GM18499 (cell line): ENCODE results near the gene GALNT16.

Experiments used
- ATAC-seq: cut with Tn5 transposase; IDR thresholded peaks from one replicate; pipeline ENCODE4 v1.9.1; 2021; ENCODE audit warnings: moderate number of reproducible peaks; ENCODE audit not compliant: insufficient read depth, unreplicated experiment

GALNT16 gene

DNA sequence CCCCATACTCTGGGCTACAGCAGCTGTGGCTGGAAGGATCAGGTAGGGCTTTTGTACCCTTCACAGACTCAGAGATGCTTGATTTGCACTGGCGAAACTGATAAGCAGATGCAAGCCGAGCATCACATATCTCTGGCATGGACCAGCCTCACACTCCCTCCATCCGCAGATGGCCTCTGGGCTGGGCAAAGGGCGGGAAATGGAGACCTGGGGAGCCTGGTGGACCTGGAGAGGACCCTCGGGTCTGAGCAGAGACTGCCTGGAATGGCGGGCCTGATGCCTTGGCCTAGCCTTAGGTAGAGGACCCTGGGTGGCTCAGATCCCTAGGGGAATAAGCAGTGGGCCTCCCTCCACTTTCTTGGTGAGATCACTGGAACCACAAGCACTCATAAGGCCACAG, 53.2 kb downstream of the GALNT16 start:
- ATAC-seq, result no peak

DNA sequence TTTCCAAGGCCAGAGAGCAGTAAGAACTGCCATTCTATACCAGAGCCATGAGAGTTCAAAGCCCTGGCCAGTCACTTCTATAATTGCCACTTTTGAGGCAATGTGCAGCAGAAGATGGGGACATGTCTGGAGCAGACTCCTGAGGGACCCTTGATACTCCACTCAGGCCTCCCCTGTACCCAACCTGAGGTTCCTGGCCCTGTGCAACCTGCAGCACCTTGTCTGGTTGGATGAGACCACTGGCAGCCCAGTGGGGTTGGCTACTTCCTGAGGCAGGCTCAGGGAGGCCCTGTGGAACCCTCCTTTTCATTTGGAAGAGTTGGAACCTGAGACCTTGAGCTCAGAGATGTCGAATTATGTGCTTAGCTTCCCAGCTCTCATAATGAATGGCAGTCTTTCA, 54.4 kb downstream of the GALNT16 start:
- ATAC-seq, result no peak

DNA sequence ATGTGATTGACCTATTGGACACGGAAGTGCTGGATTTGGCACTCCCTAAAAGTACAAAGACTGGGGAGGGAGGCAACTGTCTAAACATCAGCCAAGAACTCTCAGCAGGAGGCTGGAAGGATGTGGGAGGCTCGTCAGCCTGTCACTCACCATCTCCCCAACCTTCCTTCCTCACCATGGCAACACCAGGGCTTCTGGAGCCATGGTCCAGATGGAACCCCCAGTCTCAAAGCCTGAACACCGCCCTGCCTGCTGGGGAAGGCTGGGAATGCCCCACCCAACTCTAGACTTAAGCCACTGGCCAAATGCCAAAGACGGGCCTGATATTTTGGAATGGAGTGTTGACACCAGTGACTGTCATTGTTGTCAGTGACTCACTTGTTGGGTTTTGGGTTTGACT, 55.3 kb downstream of the GALNT16 start:
- no peak for ATAC-seq

DNA sequence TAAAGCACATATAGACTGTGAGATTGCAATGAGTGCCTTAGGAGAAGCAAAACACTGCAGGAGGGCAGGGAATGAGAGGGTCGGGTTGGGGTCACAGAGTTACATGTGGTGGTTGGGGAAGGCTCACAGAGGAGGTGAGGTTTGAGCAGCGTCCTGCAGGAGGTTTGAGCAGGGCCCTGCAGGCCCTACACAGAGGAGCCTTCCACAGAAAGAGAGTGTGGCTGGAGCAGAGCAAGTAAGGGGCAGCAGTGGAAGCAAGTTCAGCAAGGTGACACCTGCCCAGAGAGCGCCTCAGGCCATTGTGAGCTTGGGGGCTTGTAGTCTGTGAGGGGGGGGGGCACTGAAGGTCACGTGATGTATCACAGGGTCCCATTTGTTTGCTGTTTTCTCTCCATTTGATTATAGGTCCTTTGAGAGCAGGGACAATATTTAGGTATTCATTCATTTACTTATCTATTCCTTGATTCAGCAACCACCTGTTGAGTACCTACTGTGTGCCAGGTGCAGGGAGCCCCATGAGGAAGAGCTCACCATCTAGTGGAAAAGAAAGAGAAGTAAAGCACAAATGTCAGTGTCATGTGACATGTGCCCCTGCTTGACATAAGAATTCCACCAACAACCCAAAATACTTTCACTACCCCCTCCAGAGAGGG, 56.6 kb downstream of the GALNT16 start:
- no peak for ATAC-seq

DNA sequence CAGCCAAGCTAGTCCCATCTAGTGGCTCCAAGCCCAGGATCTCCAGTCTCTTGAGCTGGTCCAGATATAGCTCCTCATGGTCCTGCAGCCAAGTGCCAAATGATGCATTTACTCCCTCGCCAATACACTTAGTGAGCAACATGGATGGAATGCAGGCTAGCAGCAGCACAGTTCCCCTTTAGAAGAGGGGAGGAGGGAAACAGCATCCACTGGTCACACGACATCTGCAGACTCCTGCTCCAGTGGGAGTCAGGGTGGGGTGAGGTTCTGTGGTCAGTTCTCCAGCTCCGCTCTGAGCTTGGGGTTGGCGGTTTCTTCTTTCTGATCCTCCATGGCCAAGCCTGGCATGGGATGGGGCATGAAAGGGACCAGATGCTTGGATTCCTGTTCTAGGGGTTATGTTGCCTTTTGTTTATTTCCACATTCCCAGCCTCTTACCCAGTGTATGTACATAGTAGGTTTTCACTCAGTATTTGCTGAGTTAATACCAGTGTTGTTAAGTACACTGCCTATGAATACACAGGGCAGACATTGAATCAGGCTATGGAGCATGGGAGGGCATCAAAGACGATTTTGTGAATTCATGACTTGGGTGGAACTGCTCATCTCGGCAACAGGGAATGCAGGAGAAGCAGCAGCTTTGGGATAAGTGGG, 57.3 kb downstream of the GALNT16 start:
- no peak for ATAC-seq

DNA sequence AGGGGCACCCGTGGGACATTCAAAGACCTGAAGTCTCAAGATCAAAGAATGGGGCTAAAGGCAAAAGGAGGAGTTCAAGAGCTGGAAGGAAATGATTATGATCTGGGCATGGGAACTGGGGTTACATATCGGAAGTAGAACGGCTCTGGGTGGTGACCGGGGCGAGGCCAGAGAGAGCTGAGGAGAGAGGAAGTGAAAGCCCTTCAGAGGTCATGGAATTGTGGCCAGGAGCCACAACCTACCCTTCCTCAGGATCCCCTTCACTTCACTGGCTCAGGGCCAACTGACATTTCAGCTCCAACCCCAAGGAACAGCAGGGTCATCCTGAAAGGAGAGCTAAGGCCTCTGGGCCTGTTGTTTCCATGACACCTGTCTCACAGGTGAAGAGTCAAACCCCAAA, 57.8 kb downstream of the GALNT16 start:
- no peak for ATAC-seq

DNA sequence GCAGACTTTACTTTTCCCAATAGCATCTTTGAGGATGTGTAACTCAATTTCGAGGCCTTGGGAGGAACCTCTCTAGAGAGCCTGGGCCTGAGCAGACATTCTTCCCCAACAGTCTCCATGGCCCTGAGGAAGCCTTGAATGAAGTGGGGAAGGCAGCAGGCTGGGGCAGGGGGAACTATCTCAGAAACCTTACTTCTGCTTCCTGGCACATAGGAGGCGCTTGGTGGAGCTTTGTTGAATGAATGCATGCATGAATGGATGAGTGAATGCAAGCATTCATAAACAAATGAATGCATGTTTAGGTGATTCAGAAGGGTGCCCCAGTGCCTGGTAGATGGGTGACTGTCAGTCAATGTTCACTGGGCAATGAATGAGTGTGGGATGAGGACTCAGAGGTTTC, 58.3 kb downstream of the GALNT16 start:
- ATAC-seq, result no peak

DNA sequence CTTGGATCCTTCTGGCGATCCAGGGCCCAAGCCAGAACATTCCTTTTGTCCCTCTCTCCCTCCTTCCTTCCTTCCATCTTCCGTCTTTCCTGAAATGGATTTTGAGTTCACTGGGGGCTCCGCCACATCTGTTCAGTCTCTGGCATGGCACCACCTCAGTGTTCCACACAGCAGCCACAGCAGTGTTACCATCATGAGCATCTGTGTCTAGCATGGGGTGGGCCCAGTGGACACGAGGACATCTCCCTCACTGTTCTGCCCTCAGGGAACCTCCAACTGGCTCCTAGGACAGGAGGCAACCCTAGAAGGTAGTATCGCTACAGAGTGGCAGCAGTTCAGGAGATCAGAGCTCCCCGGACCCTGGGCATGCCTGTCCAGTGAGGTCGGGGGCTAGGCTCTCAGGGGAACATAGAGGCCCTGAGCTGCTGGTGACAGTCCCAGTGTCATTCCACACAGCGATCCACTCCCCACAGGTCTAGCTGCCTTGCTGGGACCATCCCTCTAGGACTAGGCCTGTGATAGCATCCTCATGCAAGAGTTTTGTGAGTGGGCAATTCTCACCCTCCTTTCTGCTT, 59.0 kb downstream of the GALNT16 start:
- no peak for ATAC-seq

DNA sequence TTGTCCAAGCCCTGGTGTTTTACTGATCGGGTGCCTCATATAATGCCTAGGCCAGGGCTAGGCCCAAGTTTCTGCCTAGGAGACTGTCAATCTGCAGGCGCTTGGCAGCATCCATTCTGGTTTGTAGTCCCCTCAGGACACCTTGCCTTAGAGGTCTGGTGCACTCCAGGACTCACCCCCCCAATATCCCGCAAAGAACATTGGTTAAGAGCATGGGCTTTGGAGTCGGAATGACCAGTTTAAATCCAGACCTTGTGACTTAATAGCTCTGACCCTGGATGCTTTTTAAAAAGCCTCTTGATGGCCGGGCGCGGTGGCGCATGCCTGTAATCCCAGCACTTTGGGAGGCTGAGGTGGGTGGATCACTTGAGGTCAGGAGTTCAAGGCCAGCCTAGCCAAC, 60.0 kb downstream of the GALNT16 start:
- ATAC-seq, result no peak

DNA sequence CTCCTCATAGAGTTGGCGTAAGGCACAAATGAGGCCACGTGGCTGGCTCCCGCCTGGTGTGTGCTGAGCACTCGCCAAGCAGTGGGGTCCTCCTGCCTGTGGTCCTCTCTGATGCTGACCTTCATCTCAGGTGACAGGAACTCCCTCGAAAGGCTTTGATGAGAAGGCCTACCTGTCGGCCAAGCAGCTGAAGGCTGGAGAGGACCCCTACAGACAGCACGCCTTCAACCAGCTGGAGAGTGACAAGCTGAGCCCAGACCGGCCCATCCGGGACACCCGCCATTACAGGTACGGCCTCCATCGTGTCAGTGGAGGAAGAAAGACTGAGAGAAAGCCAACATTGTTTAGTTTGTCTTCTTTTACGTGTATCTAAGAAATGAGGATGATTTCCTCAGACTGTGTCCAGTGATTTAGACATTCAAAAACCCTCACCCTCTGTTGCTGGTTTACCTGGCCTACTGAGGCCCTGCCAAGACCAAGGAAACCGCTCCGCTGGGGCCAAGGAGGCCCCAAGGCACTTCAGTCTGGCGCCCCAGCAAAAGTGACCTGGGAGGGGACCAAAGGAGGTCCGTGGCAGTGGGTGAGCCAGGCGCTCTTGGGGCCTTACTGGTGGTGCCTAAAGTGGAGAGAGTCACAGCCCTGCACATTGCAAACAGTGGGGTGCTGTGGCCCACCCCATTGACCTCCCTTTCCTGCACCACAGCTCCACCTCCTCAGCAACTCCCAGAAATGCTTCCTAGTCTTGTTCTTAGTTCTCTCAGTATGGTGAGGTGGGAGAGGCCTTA, 60.8 kb downstream of the GALNT16 start:
- ATAC-seq, result no peak

DNA sequence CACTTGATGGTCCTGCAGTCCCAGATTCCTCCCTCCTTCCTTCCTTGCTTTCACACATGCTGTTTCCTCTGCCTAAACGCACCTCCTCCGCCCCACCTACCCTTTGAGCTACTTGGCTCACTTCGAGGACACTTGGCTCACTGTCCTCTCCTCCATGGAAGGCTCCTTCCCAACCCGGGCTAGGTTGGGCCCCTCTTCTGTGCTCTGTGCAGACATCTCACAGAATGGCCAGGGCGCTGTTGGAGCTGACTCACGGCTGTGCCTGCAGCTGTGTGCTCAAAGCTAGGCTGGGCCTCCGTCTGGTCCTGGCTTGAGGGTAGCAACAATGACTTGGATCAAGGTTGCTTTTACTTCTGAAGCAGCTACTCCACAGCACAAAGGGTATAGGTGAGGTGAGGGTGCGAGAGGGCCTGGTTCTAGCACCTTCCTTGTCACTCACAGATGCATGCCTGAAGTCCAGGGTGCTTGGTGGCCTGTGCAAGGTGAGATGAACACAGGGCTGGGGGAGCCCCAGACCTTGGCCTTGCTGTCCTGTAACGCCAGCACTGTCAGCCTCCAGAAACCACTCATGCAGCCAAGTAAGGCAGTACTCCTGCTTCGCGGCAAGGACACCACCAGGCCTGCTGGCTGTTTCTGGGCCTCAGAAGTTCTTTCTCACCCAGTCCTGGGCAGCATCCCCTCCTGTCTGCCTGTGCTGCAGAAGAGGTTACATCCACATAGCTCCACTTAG, 61.8 kb downstream of the GALNT16 start:
- ATAC-seq, result no peak

DNA sequence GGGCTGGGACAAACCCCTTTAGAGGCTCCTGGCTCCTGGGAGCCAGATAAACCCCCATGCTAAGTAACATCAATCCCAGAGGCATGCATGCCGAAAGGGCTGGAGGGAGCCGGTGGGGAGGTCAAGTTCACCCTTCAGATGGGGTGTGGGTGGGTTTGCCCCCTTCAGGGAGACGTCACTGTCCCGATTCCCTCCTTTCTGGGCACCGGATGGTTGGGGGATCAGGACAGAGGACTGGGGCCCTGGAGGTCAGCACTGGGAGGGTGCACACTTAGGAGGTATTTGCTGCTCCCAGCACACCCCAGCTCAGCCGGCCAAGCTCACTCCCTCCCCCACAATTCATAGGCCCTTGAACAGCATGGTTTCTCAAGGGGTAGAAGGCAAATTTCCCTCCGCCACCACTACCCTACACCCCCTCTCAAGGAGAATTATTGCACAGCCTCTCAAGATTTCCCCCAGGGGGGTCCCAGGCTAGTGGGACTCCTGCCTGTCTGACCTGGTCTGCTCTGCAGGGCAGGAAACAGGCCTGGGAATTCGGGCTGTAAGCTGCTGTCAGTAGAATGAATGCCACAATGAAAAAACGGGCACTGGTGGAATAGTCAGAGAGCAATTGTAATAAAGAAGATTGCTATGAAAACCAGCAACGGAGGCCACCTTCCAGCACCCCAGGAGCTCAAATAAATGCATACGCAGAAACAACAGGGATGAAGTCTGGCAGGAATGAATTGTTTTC, 63.5 kb downstream of the GALNT16 start:
- no peak for ATAC-seq

DNA sequence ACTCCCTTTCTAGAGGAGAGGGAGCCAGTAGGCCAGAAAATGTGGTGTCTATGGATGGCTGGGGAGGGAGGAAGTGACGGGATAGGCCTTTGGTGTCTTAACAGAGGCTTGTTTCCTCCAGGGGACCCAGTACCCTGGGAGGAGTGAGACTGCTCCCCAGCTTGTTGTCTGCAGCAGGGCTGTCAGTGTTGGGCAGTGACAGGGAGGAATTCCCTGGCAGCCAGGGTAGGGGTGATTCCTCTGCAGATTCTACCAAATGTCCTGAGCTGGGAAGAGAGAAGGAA, 64.0 kb downstream of the GALNT16 start:
- no peak for ATAC-seq

DNA sequence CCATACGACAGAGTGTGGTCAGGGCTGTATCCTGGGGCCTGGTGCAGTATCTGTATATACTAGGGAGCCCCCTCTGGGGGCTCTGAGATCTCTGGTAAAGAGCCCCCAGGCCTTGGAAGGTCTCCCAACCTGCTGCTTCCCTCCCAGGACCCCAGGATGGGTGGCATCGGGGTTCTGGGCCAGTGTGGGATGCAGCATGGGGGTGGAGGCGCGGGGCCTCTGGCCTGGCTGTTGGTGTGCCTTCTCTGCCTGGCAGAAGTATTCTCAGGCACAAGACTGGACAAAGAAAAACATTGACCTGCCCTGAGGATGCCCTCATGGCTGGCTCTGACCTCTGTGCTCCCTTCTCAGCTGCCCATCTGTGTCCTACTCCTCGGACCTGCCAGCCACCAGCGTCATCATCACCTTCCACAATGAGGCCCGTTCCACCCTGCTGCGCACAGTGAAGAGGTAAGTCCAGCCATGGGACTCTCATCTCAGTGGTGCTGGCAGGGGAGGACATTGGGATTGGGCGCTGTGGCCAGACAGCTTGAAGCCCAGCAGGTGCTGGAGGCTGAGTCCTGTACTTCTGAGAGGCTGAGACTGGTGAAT, 64.5 kb downstream of the GALNT16 start:
- no peak for ATAC-seq

DNA sequence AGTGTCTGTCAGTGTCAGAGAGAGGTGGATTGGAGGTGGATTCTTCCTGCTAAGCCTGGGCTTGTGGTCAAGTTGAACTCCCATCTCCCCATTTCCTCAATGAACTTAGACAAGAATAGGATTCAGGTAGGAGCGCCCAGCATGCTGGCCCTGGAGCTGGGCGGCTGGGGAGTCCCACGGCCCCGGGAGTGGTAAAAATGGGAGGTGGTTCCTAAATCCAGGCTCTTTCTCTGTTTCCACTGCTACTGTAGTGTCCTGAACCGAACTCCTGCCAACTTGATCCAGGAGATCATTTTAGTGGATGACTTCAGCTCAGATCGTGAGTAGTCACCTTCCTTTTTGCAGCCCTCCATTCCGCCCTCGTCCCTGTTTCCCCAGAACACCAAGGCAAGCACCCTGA, 65.1 kb downstream of the GALNT16 start:
- ATAC-seq, result no peak

DNA sequence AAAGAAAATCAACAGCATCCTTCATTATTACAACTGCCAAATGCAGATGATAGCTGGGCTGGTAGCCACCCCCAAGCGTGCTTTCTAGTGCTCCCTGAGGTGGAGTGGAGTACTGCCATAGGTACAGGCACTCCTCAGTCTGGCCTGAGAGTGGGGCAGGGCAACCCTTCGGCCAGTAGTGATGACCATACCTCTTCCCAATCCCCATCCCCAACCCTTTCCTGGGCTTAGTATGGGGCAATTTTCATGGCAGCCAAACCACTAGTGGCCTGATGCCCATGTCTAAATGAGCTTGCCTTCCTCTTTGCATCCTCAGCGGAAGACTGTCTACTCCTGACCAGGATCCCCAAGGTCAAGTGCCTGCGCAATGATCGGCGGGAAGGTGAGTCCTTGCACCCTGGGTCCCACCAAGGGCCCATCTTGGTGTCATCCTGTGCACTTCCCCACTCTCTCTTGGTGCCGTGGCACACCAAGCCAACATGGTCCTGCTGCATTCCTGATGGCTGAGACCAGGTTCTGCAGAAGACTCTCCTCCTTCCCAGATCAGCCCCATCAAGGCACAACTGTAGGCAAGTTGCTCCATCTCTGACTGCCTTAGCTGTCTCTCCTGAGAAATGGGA, 65.8 kb downstream of the GALNT16 start:
- no peak for ATAC-seq

DNA sequence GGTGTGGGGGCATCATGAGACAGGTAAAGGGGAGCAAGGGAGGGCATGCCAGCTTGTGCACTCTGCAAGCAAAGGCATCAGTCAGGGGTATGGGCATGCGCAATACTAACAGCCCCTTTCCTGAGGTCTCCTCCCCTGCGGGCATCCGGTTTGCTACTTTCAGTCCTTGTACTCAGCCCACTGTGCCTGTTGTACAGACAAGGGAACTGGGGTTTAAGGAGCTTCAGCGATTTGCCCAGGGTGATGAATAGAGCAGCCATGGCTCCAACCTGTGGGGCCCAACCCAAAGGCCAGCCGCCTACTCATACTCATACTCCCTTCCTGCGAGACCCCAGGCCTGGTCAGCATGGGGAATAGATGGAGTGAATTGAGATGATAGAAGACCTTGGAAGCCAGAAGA, 66.7 kb downstream of the GALNT16 start:
- no peak for ATAC-seq

DNA sequence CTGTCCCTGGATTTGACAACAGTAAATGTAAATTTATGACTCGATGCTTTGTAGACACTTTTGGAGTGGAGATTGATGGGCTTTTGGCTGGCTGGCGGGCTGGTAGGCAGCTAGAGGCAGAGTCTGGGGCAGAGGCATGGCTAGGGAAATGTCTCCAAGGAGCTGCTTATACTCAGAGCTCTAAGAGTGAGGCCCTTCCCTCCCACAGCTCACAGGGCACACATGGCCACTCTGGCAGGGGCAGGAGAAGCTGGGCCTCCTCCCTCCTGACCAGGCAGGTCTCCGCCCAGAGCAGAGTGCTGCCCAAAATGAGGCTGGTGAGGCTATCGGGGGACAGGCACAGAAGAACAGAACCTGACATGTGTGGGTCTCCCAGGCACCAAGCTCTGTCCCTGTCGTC, 67.5 kb downstream of the GALNT16 start:
- no peak for ATAC-seq

DNA sequence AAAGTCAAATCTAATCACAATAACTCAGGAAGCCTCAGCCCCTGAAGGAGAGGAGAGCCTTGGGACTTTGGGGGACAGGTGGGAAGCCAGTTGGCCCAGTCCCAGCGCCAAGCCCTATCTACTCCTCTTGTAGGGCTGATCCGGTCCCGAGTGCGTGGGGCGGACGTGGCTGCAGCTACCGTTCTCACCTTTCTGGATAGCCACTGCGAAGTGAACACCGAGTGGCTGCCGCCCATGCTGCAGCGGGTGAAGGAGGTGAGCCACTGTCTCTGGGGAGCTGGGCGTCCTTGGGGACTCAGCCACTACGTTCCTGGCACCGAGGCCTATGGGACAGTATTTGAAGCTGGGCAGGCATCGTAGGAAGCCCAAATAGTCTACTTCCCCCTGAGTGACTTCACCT, 68.4 kb downstream of the GALNT16 start:
- ATAC-seq, result no peak
